Mesendoderm (in vitro differentiated cells): ENCODE results near the gene NIPBL.

ENCODE experiments used
- DNase-seq: peaks from one replicate; pipeline ENCODE4 v3.0.0; 2013
- H2AK5ac ChIP-seq: 2 replicates; pipeline ENCODE4 v1.6.1; 2013; ENCODE audit warnings: low read length, inconsistent platforms
- H2BK120ac ChIP-seq: 2 replicates; pipeline ENCODE4 v1.6.1; 2013; ENCODE audit warnings: low read depth, mild to moderate bottlenecking, low read length, moderate library complexity, mixed read lengths
- H2BK15ac ChIP-seq: replicated peaks from 2 replicates; pipeline ENCODE4 v1.6.1; 2013; ENCODE audit warnings: low read depth, mild to moderate bottlenecking, moderate library complexity
- H2BK5ac ChIP-seq: 2 replicates; pipeline ENCODE4 v1.6.1; 2013; ENCODE audit warnings: low read length, inconsistent platforms
- H3K18ac ChIP-seq: 2 replicates; pipeline ENCODE4 v1.6.1; 2013; ENCODE audit warnings: mild to moderate bottlenecking, low read length, mixed read lengths
- H3K23ac ChIP-seq: one replicate; pipeline ENCODE4 v1.6.1; 2013; ENCODE audit warnings: low read length
- H3K27ac ChIP-seq: 2 replicates; pipeline ENCODE4 v1.5.1; 2013; ENCODE audit warnings: low read depth, mild to moderate bottlenecking, inconsistent platforms, low read length, moderate library complexity
- H3K27me3 ChIP-seq: 2 replicates; pipeline ENCODE4 v1.6.1; 2013; ENCODE audit warnings: low read length, control low read depth, mild to moderate bottlenecking, inconsistent platforms; ENCODE audit not compliant: insufficient read depth, poor library complexity
- H3K36me3 ChIP-seq: 2 replicates; pipeline ENCODE4 v1.6.1; 2013; ENCODE audit warnings: low read length, inconsistent platforms; ENCODE audit not compliant: control insufficient read depth, insufficient read depth
- H3K4ac ChIP-seq: one replicate; pipeline ENCODE4 v1.6.1; 2013; ENCODE audit warnings: low read depth, mild to moderate bottlenecking, low read length, moderate library complexity
- H3K4me1 ChIP-seq: 2 replicates; pipeline ENCODE4 v1.6.1; 2013; ENCODE audit warnings: low read depth, low read length, inconsistent platforms; ENCODE audit not compliant: control insufficient read depth
- H3K4me2 ChIP-seq: 2 replicates; pipeline ENCODE4 v1.6.1; 2013; ENCODE audit warnings: low read length
- H3K4me3 ChIP-seq: 2 replicates; pipeline ENCODE4 v1.5.1; 2013; ENCODE audit warnings: mild to moderate bottlenecking, low read length
- H3K56ac ChIP-seq: one replicate; pipeline ENCODE4 v1.6.1; 2013; ENCODE audit warnings: low read length
- H3K79me1 ChIP-seq: 2 replicates; pipeline ENCODE4 v1.6.1; 2013; ENCODE audit warnings: low read length, inconsistent platforms
- H3K79me2 ChIP-seq: 2 replicates; pipeline ENCODE4 v1.6.1; 2013; ENCODE audit warnings: mild to moderate bottlenecking, low read length; ENCODE audit not compliant: control insufficient read depth, insufficient read depth
- H3K9ac ChIP-seq: 2 replicates; pipeline ENCODE4 v1.6.1; 2013; ENCODE audit warnings: low read length, inconsistent platforms
- H4K5ac ChIP-seq: one replicate; pipeline ENCODE4 v1.6.1; 2013; ENCODE audit warnings: low read length
- H4K8ac ChIP-seq: one replicate; pipeline ENCODE4 v1.6.1; 2013; ENCODE audit warnings: low read depth, mild to moderate bottlenecking, control low read depth, low read length, moderate library complexity
- WGBS: extraction: QIAGEN DNeasy Blood & Tissue Kit; methylation state at CpG from one replicate; pipeline ENCODE4 v1.1.7; 2013; ENCODE audit warnings: low lambda C conversion rate, missing lambda C conversion rate; ENCODE audit not compliant: insufficient coverage; ENCODE audit errors: extremely low coverage; 5-methylcytosine and 5-hydroxymethylcytosine counted together

Gene NIPBL

GRCh38 chr5:36985387-36985786, 108.8 kb downstream of the NIPBL start:
- Histone ChIP-seq H3K27ac (no peak overlapping the region), H3K56ac (no peak overlapping the region), H2BK15ac (no peak overlapping the region), H3K4me3 (no peak overlapping the region), H3K79me1 (no peaks in the 10 kb centered on the region), H3K23ac (no peak overlapping the region), H4K8ac (no peak overlapping the region), H3K4me2 (no peak overlapping the region), H3K36me3 (no peaks in the 10 kb centered on the region), H2BK120ac (no peak overlapping the region), H3K9ac (no peak overlapping the region), H2AK5ac (no peak overlapping the region), H3K79me2 (peaks cover 1% of the 10 kb centered on the region), H3K18ac (no peak overlapping the region), H4K5ac (no peak overlapping the region), H3K27me3 (no peaks in the 10 kb centered on the region), H2BK5ac (no peak overlapping the region), H3K4me1 (no peaks in the 10 kb centered on the region), H3K4ac (no peak overlapping the region)
- DNase-seq = no peak
- WGBS = no CpG with 5 or more reads among the region's 10 CpGs

DNA sequence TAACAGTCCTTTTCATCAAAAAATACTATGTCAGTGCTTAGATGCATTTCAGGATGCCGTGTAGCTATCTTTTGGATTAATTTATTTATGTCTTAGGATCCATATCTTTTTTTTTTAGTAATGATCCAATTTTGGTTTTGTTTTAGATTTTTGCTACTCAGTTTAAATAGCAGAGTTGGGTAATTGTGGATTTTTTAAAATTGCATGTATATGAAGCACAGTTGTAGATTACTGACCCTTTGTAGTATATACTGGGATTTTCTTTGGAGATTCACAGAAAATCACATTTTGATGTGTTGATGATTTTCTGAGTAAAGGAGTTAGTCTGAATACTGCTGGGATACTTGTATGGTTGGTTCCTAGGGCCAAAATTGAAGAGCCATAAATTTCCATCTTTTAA, 111.8 kb downstream of the NIPBL start:
- H2BK120ac ChIP-seq = no peak overlapping the region
- H3K9ac ChIP-seq = no peak overlapping the region
- H2AK5ac ChIP-seq = no peak overlapping the region
- no peak overlapping the region for H4K5ac ChIP-seq
- H2BK15ac ChIP-seq = no peak overlapping the region
- no peaks in the 10 kb centered on the region for H3K27me3 ChIP-seq
- no peak overlapping the region for H3K4ac ChIP-seq
- H3K23ac ChIP-seq = no peak overlapping the region
- no peak overlapping the region for H3K4me2 ChIP-seq
- DNase-seq = no peak
- H4K8ac ChIP-seq = no peak overlapping the region
- no peaks in the 10 kb centered on the region for H3K79me1 ChIP-seq
- no peak overlapping the region for H2BK5ac ChIP-seq
- no peaks in the 10 kb centered on the region for H3K36me3 ChIP-seq
- no peaks in the 10 kb centered on the region for H3K79me2 ChIP-seq
- no peak overlapping the region for H3K27ac ChIP-seq
- H3K18ac ChIP-seq = no peak overlapping the region
- H3K4me3 ChIP-seq = no peak overlapping the region
- no peak overlapping the region for H3K56ac ChIP-seq
- WGBS = no CpG with 5 or more reads among the region's 1 CpG
- no peaks in the 10 kb centered on the region for H3K4me1 ChIP-seq

GRCh38 chr5:36998578-36998977, 122.0 kb downstream of the NIPBL start:
- H3K79me2 ChIP-seq = no peaks in the 10 kb centered on the region
- no CpG with 5 or more reads among the region's 1 CpG for WGBS
- DNase-seq = no peak
- H3K4me3 ChIP-seq = no peak overlapping the region
- no peak overlapping the region for H2BK5ac ChIP-seq
- no peaks in the 10 kb centered on the region for H3K79me1 ChIP-seq
- no peak overlapping the region for H4K5ac ChIP-seq
- H3K4me2 ChIP-seq = no peak overlapping the region
- H3K9ac ChIP-seq = no peak overlapping the region
- no peak overlapping the region for H2BK15ac ChIP-seq
- no peak overlapping the region for H3K56ac ChIP-seq
- no peaks in the 10 kb centered on the region for H3K4me1 ChIP-seq
- no peaks in the 10 kb centered on the region for H3K36me3 ChIP-seq
- H2AK5ac ChIP-seq = no peak overlapping the region
- H3K27me3 ChIP-seq = no peaks in the 10 kb centered on the region
- H3K23ac ChIP-seq = no peak overlapping the region
- H4K8ac ChIP-seq = no peak overlapping the region
- no peak overlapping the region for H2BK120ac ChIP-seq
- H3K4ac ChIP-seq = no peak overlapping the region
- H3K27ac ChIP-seq = no peak overlapping the region
- no peak overlapping the region for H3K18ac ChIP-seq

DNA sequence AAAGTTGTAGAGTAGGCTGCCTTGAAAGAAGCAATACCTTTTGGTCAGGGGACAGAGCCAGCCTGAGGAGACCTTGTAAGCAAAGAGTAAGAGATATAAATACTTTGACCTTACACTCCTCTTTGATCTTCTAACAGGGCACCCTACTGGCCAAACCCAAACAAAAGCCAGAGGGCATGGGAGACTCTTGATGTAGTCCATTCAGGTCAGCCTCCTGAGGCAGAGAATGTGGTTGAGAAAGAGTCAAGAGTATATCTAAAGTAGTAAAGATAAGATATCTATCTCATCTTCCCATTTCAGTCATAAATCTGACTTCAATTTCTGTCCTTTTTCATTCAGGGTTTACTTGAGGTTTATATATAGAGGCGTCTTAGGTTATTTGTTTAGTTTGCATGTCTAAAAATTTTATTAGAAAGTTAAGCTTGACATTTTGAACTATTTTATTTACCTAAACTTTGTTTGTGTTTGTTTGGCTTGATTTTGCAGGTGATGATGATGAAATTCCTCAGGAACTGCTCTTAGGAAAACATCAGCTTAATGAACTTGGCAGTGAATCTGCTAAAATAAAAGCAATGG, 125.7 kb downstream of the NIPBL start:
- Histone ChIP-seq H3K27ac (no peak overlapping the region), H2BK15ac (no peak overlapping the region), H3K4me3 (no peak overlapping the region), H3K9ac (no peak overlapping the region), H3K79me2 (no peaks in the 10 kb centered on the region), H2BK120ac (no peak overlapping the region), H2BK5ac (no peak overlapping the region), H3K4ac (no peak overlapping the region), H3K27me3 (no peaks in the 10 kb centered on the region), H3K4me2 (no peak overlapping the region), H3K18ac (no peak overlapping the region), H3K23ac (no peak overlapping the region), H4K5ac (no peak overlapping the region), H3K36me3 (no peaks in the 10 kb centered on the region), H3K79me1 (no peaks in the 10 kb centered on the region), H3K56ac (no peak overlapping the region), H2AK5ac (no peak overlapping the region), H4K8ac (no peak overlapping the region), H3K4me1 (no peaks in the 10 kb centered on the region)
- DNase-seq = peak; percentile 91
- WGBS = no CpG with 5 or more reads among the region's 1 CpG

GRCh38 chr5:37005252-37005651, 128.7 kb downstream of the NIPBL start:
- no peak overlapping the region for H3K4me2 ChIP-seq
- no peak overlapping the region for H3K9ac ChIP-seq
- no peaks in the 10 kb centered on the region for H3K27me3 ChIP-seq
- H3K79me1 ChIP-seq = no peaks in the 10 kb centered on the region
- no peak overlapping the region for H3K4ac ChIP-seq
- no peaks in the 10 kb centered on the region for H3K36me3 ChIP-seq
- no peak overlapping the region for H2BK15ac ChIP-seq
- no peak overlapping the region for H3K4me3 ChIP-seq
- H3K18ac ChIP-seq = no peak overlapping the region
- no peak overlapping the region for H4K8ac ChIP-seq
- DNase-seq = no peak
- H3K4me1 ChIP-seq = no peaks in the 10 kb centered on the region
- no peak overlapping the region for H2AK5ac ChIP-seq
- H3K27ac ChIP-seq = no peak overlapping the region
- H2BK5ac ChIP-seq = no peak overlapping the region
- no peaks in the 10 kb centered on the region for H3K79me2 ChIP-seq
- H2BK120ac ChIP-seq = no peak overlapping the region
- H3K56ac ChIP-seq = no peak overlapping the region
- H3K23ac ChIP-seq = no peak overlapping the region
- H4K5ac ChIP-seq = no peak overlapping the region
- WGBS = no CpG with 5 or more reads among the region's 6 CpGs

DNA sequence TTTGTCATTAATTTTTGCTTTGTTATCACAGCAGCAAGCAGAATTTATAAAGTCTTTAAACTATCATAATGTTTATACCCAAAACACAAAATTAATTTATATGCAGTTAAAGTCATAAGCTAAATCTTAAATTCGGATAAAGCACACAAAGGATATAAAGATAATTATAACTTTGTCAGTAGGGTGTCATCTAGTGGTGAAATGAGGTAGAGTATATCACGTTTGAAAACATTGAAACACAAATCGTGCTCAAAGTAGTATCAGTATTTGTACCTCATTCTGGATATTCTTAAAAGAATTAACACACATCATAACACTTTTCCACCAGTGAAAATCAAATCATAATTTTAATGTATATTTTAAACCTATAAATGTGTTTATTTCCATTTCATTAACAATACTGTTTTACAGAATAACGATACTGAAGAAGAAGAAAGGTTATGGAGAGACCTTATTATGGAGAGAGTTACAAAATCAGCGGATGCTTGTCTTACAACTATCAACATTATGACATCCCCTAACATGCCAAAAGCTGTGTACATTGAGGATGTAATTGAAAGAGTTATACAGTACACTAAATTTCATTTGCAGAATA, 129.5 kb downstream of the NIPBL start:
- Histone ChIP-seq H4K8ac (no peak overlapping the region), H2BK15ac (no peak overlapping the region), H3K79me1 (no peaks in the 10 kb centered on the region), H3K23ac (no peak overlapping the region), H3K27ac (no peak overlapping the region), H2AK5ac (no peak overlapping the region), H3K9ac (no peak overlapping the region), H2BK120ac (no peak overlapping the region), H3K27me3 (no peaks in the 10 kb centered on the region), H3K4me2 (no peak overlapping the region), H3K56ac (no peak overlapping the region), H3K4ac (no peak overlapping the region), H3K79me2 (no peaks in the 10 kb centered on the region), H3K4me3 (no peak overlapping the region), H4K5ac (no peak overlapping the region), H3K18ac (no peak overlapping the region), H3K36me3 (no peaks in the 10 kb centered on the region), H2BK5ac (no peak overlapping the region), H3K4me1 (no peaks in the 10 kb centered on the region)
- peak; percentile 18 for DNase-seq
- WGBS = no CpG with 5 or more reads among the region's 5 CpGs
